Psoas muscle (tissue), 8 donors: ENCODE results near the gene DGKZ. TPM values are rescaled to one million over a fixed set of nuclear protein-coding genes. Genes with fewer than 3 reads are reported as not detected.

ENCODE experiments used
- ATAC-seq, 4 donors: fragments of 200-7000 bp; cut with Tn5 transposase; one replicate each; pipeline ENCODE4 v1.9.1; 2020; ENCODE audit warnings: moderate library complexity in 3 of 4, mild to moderate bottlenecking in 2 of 4
- DNase-seq, 2 donors: peaks; one replicate each; pipeline ENCODE4 v3.0.0-alpha.2; 2020
- H3K27ac ChIP-seq: fragments of 200-600 bp; one replicate; pipeline ENCODE4 v1.8.0; 2022
- H3K27me3 ChIP-seq, 3 donors: fragments of 200-600 bp in 1 of 3; one replicate each; pipeline versions ENCODE4 v1.6.1 to v1.8.0; 2013 to 2022; ENCODE audit warnings: low read length in 2 of 3, mild to moderate bottlenecking in 2 of 3, moderate library complexity in 1 of 3; ENCODE audit not compliant: insufficient read depth in 3 of 3
- H3K36me3 ChIP-seq, 2 donors: fragments of 200-600 bp in 1 of 2; one replicate each; pipeline versions ENCODE4 v1.6.1 to v1.8.0; 2013 to 2022; ENCODE audit warnings: low read depth in 1 of 2, mild to moderate bottlenecking in 1 of 2, moderate library complexity in 1 of 2; ENCODE audit not compliant: insufficient read depth in 1 of 2
- H3K4me1 ChIP-seq: fragments of 200-600 bp; one replicate; pipeline ENCODE4 v1.8.0; 2022
- H3K4me3 ChIP-seq: fragments of 200-600 bp; one replicate; pipeline ENCODE4 v1.8.0; 2022; ENCODE audit warnings: mild to moderate bottlenecking
- H3K9me3 ChIP-seq: fragments of 200-600 bp; one replicate; pipeline ENCODE4 v1.8.0; 2022
- WGBS, 3 donors: extraction: QIAGEN DNeasy Blood & Tissue Kit; methylation state at CpG; one replicate each; pipeline versions ENCODE4 v1.1.6 to v1.1.7; 2013; 5-methylcytosine and 5-hydroxymethylcytosine counted together
- intact Hi-C, 2 donors: fragments of 100-400 bp; cut with DNase I; formaldehyde crosslinking; loops; one replicate each; pipeline versions ENCODE4 v1.11.0 to v1.14.2; 2022
- polyA plus RNA-seq, 3 donors: library from polyadenylated mRNA; stranded (reverse); fragments of 200-250 nt; gene quantifications; one replicate each; pipeline ENCODE4 v1.2.3, GENCODE V29; 2013
- total RNA-seq, 4 donors: library from RNA; stranded (reverse); fragmentation: NEBNext Ultra II Directional in 2 of 4; extraction: Animal tissue kit (Norgen Biotek cat#: 25700) in 2 of 4; gene quantifications; one replicate each; pipeline versions ENCODE4 v1.2.1 to v1.2.4, GENCODE V29; 2021 to 2023
- TF ChIP-seq, protein P1 (sequence below): fragments of 200-600 bp; IDR thresholded peaks from one replicate; pipeline ENCODE4 v1.8.0; 2022; ENCODE audit warnings: antibody characterized with exemption
- donor health status: healthy with polysubstance abuse.
- donor health status: DM: no; HTN: no; CAD: no; lungs with moderate emphysema.
- donor health status: Bipolar disorder and iron deficiency.
- donor health status: healthy.
- donor health status: DM: yes; HTN: yes; CAD: no.
- donor health status: DM: no; HTN: no; CAD: no.
- donor health status: DM: no; HTN: no; CAD: no.
- donor health status: DM: yes; HTN: yes; CAD: no.

DGKZ gene
- total and polyA plus RNA-seq, 7 donors: 57.7 to 138 (median 90.2) TPM

DNA sequence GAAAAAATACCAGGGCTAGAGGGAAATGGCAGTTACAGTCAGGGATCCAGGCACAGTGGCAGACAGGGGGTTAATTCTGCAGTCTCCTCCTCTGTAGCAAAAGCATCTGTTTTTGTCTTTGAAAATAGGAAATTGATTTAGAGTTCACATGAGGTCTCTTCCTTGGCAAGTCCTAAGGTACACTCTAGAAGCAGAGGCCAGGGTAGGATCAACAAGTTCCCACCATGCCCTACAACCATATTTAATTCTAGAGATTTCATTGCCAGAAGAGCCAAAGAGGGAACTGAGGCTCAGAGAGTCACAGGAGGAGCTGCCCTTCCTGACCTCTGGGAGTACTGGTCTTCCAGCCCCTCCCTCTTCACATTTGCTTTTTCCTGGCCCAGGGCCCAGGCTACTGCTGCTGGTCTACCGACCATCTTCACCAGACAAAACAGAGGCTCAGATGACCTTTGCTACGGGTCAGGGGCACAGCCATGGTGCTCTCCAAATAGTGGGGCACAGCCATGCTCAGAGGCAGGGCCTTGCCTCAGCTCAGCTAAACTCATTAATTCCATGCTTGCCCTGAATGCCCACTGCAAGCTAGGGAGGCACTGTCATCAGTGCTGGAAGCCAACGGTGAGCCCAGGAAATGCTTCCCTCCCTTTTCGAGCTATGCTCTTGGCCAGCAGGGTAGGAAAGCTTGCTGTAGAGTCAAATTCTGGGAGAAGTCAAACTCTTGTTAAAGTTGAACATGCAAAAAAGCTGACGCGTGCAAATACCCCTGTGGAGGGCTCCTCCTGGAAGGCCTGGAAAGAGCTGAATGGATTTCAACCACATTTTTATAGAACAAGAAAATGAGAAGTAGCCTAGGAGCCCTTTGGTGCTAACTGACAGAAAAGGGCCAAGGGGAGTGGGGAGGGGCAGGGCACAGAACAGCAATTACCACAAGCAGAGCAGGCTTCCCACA is 56.0 kb downstream of the DGKZ start:
- TF ChIP-seq, protein P1, sequence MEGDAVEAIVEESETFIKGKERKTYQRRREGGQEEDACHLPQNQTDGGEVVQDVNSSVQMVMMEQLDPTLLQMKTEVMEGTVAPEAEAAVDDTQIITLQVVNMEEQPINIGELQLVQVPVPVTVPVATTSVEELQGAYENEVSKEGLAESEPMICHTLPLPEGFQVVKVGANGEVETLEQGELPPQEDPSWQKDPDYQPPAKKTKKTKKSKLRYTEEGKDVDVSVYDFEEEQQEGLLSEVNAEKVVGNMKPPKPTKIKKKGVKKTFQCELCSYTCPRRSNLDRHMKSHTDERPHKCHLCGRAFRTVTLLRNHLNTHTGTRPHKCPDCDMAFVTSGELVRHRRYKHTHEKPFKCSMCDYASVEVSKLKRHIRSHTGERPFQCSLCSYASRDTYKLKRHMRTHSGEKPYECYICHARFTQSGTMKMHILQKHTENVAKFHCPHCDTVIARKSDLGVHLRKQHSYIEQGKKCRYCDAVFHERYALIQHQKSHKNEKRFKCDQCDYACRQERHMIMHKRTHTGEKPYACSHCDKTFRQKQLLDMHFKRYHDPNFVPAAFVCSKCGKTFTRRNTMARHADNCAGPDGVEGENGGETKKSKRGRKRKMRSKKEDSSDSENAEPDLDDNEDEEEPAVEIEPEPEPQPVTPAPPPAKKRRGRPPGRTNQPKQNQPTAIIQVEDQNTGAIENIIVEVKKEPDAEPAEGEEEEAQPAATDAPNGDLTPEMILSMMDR: no peak
- Histone ChIP-seq H3K27me3 (no peaks in the 10 kb centered on the region), H3K27ac (no peak overlapping the region), H3K36me3 (peaks cover 0 to 41% of the 10 kb centered on the region in 2 donors), H3K4me3 (no peak overlapping the region), H3K9me3 (no peaks in the 10 kb centered on the region), H3K4me1 (no peaks in the 10 kb centered on the region)
- intact Hi-C loops: no loop called here
- no peak for DNase-seq
- 27 to 28% (median 28%) methylated on average over 6 of the region's 6 CpGs for WGBS, 3 donors
- peak in 1 of 4 donors; percentile 15 for ATAC-seq

DNA sequence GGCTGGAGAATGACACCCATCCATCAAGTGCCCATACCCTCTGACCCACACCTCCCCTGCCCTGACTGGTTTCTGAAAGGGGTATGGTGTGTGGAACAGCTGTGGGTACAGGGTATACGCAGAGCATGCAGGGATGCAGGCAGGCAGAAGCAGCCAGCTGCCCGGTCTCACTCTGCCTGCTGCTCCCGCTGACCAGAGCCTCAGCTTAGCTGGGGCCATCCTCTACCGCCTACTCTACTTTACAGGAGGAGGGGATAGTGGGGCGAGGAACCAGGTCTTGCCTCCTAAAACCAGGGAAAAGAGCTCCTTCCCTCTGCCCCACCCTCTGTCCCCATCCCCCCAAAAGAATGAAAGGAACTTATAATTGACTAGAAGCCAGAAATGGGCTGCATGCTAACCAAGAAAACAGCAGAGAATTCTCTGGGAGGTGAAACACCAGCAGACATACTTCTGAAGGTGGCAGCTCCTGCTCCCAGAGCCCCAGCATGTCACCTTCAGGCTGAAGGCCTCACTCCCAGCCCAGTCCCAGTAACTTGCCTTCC is 57.3 kb downstream of the DGKZ start:
- H3K36me3 ChIP-seq: peaks cover 0 to 51% of the 10 kb centered on the region in 2 donors
- DNase-seq (no peak), ATAC-seq (no peak)
- no peak overlapping the region for H3K4me3 ChIP-seq
- no peaks in the 10 kb centered on the region for H3K27me3 ChIP-seq
- WGBS, 3 donors: 76 to 87% (median 76%) methylated on average over 5 of the region's 5 CpGs
- H3K27ac ChIP-seq: no peak overlapping the region
- no peaks in the 10 kb centered on the region for H3K4me1 ChIP-seq
- TF ChIP-seq, protein P1: no peak
- H3K9me3 ChIP-seq: no peaks in the 10 kb centered on the region
- intact Hi-C loops: no loop called here

- H3K9me3 ChIP-seq: no peaks in the 10 kb centered on the region
- intact Hi-C loops: no loop called here
- H3K27ac ChIP-seq: no peak overlapping the region
- no peak for DNase-seq
- TF ChIP-seq, protein P1: no peak
- H3K4me1 ChIP-seq: no peaks in the 10 kb centered on the region
- H3K36me3 ChIP-seq: peaks cover 0 to 76% of the 10 kb centered on the region in 2 donors
- H3K27me3 ChIP-seq: no peaks in the 10 kb centered on the region
- WGBS, 3 donors: 74 to 82% (median 78%) methylated on average over 10 of the region's 10 CpGs
- H3K4me3 ChIP-seq: no peak overlapping the region
- ATAC-seq: no peak
Observed at GRCh38 chr11:46407635-46408034, 60.4 kb downstream of the DGKZ start.

- TF ChIP-seq, protein P1: no peak
- H3K36me3 ChIP-seq: peaks cover 0 to 83% of the 10 kb centered on the region in 2 donors
- DNase-seq (no peak), ATAC-seq (no peak)
- no peaks in the 10 kb centered on the region for H3K27me3 ChIP-seq
- no peak overlapping the region for H3K4me3 ChIP-seq
- H3K27ac ChIP-seq: no peak overlapping the region
- H3K4me1 ChIP-seq: no peaks in the 10 kb centered on the region
- intact Hi-C loops: no loop called here
- 92 to 99% (median 96%) methylated on average over 6 of the region's 6 CpGs for WGBS, 3 donors
- H3K9me3 ChIP-seq: no peaks in the 10 kb centered on the region
Observed at GRCh38 chr11:46408407-46408986, 61.2 kb downstream of the DGKZ start.
